Epithelial cell of proximal tubule (primary cell): ENCODE measurements around the gene TRPM4. TPM values are rescaled to one million over a fixed set of nuclear protein-coding genes. Genes with fewer than 3 reads are reported as not detected.
A peak's percentile ranks its signal among the peaks of the same experiment; 100 is the strongest.
"Not testable (repeated sequence)": the region's sequence is repeated elsewhere in the genome, so short reads cannot be mapped to it uniquely, and the experiment has no call there.

ENCODE experiments used
- DNase-seq: peaks from one replicate; pipeline ENCODE4 v3.0.0-alpha.2; 2011; ENCODE audit warnings: low read depth
- H3K4me3 ChIP-seq: 2 replicates; pipeline ENCODE4 v1.5.1; 2011; ENCODE audit warnings: low read depth, mild to moderate bottlenecking, low read length
- CTCF ChIP-seq: conservative IDR thresholded peaks from 2 replicates; pipeline ENCODE4 v1.5.1; 2012; ENCODE audit warnings: low read depth, mild to moderate bottlenecking, low read length
- total RNA-seq: library from RNA; depleted of rRNA; stranded (reverse); fragments of >200 nt; gene quantifications from 2 replicates; pipeline ENCODE4 v1.2.3, GENCODE V29; 2015

Gene TRPM4
- total RNA-seq, 1 donor from 2014 or later, result 11.6 TPM

DNA sequence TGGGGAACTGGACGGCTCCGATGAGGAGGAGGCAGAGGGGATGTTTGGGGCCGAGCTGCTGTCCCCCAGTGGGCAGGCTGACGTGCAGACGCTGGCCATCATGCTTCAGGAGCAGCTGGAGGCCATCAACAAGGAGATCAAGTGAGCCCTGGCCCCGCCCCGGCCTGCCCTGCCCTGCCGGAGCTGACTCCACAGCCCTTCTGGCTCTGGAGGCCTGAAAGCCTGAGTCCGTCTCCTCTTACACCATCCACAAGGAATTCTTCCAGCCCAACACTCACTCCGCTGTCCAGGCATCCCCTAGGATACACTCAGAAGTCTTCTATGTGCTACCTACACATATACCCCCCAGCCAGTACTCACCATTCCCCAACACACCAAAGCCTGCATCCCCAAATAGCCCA lies 20.8 kb upstream of the TRPM4 start:
- no peak for TF ChIP-seq CTCF
- no peak overlapping the region for H3K4me3 ChIP-seq
- DNase-seq, result no peak

GRCh38 chr19:49140951-49141350 lies 16.6 kb upstream of the TRPM4 start:
- TF ChIP-seq CTCF, result no peak
- H3K4me3 ChIP-seq, result no peak overlapping the region
- DNase-seq, result no peak

DNA sequence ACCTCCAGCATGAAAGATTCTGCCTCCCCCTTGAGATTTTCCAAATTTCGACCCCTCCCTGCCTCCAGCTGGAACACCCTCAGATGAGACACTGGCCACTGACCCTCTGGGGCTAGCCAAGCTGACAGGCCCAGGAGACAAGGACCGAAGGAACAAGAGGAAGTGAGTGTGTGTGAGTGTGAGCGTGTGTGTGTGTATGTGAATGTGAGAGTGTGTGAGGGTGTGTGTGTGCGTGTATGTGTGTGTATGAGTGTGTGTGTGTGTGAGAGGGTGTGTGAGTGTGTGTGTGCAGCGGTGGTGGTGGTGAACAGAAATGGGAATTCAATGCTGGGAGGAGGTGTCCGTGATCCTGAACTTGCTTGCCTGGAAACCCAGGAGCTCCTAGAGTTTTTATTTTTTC lies 16.2 kb upstream of the TRPM4 start:
- no peak for DNase-seq
- TF ChIP-seq CTCF, result no peak
- no peak overlapping the region for H3K4me3 ChIP-seq

DNA sequence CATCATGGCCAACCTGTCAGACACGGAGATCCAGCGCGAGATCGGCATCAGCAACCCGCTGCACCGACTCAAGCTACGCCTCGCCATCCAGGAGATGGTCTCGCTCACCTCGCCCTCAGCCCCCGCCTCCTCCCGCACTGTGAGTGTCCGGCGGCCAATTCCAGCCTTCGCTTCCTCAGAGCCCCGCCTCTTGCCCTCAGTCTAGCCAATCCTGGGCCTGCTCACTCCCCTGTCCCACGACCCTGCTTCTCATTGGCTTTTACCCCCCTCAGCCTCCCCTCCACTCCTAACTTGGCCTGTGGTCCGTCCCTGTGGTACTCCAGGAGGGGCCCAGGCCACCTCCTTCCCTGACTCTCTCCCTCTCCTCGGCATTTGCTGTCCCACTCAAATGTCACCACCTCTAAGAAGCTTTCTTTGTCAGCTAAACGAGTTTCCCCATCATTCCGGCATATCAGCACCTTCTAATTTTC lies 14.7 kb upstream of the TRPM4 start:
- DNase-seq, result no peak
- TF ChIP-seq CTCF, result no peak
- peak overlapping the region; percentile 72 for H3K4me3 ChIP-seq

DNA sequence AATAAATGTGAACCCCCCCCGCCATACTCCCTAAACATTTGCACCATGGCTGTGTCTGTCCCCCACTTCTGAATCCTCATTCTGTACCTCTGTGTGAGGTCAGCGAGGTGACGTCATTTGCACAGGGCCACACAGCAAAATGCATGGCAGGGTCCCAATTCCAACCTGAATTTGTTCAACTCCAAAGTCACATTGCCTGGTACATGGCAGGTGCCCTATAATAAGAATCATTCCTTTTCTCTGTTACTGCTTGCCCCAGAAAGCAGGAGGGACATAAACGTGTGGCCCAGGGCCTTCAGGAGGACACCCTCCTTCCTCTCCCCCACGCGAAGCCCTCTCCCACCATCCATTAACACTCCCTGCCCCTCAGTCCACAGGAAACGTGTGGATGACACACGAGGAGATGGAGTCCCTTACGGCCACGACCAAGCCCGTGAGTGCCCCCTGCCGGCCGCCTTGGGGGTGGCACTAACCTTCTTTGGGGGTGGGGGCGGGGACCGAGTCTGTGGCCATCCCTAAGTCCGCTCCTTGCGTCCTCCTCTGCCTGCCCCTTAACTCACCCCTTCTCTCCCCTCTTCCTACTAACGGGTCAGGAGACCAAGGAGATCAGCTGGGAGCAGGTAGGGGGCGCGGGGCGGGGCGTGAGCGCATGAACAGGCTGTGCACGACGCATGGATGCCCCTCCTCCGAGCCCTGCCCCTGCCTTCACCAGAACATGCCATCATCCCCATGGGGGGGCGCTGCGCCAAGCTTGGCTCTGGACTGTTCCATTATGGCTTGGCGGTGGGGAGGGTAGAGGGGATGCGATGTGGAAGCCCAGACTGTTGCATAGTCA lies 11.8 kb upstream of the TRPM4 start:
- peak overlapping the region; percentile 36 for H3K4me3 ChIP-seq
- DNase-seq, result no peak
- peak; percentile 81 for TF ChIP-seq CTCF

- H3K4me3 ChIP-seq, result peak overlapping the region; percentile 36
- not testable (repeated sequence) for DNase-seq
Measured at GRCh38 chr19:49146408-49146770, 11.2 kb upstream of the TRPM4 start.

DNA sequence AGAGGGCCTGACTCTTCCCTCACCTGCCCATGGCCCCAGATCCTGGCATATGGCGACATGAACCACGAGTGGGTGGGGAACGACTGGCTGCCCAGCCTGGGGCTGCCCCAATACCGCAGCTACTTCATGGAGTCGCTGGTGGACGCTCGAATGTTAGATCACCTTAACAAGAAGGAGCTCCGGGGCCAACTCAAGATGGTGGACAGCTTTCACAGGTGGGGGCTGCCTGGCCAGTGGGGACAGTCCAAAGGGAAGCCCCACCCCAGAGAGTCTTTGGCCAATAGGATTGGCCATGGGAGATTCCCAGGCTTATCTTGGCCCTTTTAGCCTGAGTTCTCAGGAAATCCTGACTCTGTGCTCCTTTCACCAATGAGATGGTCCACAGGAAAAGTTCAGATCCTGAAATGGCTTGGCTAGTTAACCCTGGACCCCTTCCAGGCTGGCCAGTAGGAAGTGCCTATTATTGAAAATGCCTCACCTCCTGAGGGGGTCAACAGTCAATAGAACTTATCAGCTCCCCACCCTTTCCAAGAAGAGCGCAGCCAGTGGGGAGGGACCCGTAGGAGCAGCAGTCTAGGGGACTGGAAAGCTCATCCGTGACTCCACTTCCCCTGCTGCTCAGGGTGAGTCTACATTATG lies 9.4 kb upstream of the TRPM4 start:
- DNase-seq, result no peak
- H3K4me3 ChIP-seq, result no peak overlapping the region
- no peak for TF ChIP-seq CTCF
